Measurements from ENCODE around the gene CCDC146. TPM values are rescaled to one million over a fixed set of nuclear protein-coding genes. Genes with fewer than 3 reads are reported as not detected.
"Not testable (repeated sequence)": the region's sequence is repeated elsewhere in the genome, so short reads cannot be mapped to it uniquely, and the experiment has no call there.

CCDC146 gene
- total and polyA plus RNA-seq, 2 of the 13 experiments (the other 11 are each of a cell fraction or from before 2014, with no cell fraction given), result 2.4 to 4.1 TPM

DNA sequence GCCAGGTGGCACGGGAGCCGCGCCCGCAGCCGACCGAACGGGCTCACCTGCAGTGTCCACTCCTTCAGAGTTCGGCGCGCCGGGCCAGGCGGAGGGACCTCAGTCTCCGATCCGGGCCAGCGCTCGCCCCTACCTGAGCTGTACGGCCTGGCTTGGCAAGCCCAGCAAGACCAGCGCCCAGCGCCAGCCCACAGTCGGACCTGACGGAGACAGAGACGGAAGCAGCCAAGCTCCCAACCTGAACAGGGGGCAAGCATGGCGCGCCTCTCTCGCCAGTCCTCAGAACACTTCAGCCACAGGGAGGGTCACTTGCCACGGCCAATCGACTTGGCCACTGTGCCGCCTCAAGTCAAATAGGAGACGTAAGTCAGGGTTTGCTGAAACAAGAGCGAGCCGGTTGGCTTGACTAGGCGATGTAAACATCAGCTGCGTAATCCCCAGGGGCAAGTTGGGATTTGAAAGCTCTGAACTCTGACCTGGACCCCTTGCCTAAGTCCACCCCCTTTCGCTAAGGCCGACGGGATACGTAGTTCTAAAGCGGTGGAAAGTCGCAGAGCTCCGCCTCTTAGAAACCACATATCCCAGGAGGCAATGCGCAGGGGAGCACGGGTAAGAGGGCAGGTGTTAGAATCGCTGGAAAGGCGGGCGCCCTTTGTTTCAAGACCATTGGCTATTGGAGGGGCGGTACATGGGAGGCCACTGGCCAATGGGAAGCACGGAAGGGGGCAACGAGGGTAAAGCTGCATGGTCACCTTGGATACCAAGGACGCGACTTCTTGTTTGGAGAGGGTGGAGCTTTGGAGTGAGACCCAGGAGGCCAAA, at the start of gene CCDC146 (continued):
- TF ChIP-seq, protein P1, sequence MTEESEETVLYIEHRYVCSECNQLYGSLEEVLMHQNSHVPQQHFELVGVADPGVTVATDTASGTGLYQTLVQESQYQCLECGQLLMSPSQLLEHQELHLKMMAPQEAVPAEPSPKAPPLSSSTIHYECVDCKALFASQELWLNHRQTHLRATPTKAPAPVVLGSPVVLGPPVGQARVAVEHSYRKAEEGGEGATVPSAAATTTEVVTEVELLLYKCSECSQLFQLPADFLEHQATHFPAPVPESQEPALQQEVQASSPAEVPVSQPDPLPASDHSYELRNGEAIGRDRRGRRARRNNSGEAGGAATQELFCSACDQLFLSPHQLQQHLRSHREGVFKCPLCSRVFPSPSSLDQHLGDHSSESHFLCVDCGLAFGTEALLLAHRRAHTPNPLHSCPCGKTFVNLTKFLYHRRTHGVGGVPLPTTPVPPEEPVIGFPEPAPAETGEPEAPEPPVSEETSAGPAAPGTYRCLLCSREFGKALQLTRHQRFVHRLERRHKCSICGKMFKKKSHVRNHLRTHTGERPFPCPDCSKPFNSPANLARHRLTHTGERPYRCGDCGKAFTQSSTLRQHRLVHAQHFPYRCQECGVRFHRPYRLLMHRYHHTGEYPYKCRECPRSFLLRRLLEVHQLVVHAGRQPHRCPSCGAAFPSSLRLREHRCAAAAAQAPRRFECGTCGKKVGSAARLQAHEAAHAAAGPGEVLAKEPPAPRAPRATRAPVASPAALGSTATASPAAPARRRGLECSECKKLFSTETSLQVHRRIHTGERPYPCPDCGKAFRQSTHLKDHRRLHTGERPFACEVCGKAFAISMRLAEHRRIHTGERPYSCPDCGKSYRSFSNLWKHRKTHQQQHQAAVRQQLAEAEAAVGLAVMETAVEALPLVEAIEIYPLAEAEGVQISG (CRISPR knock-in tag; IDR thresholded peaks at IDR 0.05), result peak; percentile 76
- 0 out of 2 replicates have a peak, but pooled peaks have one; percentile 35 for TF ChIP-seq ZNF607 (CRISPR knock-in tag; IDR thresholded peaks at IDR 0.05; ENCODE audit: borderline replicate concordance)
- TF ChIP-seq, protein P2, sequence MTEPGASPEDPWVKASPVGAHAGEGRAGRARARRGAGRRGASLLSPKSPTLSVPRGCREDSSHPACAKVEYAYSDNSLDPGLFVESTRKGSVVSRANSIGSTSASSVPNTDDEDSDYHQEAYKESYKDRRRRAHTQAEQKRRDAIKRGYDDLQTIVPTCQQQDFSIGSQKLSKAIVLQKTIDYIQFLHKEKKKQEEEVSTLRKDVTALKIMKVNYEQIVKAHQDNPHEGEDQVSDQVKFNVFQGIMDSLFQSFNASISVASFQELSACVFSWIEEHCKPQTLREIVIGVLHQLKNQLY (CRISPR knock-in tag; IDR thresholded peaks at IDR 0.05), result 0 out of 2 replicates have a peak, but pooled peaks have one; percentile 17
- TF ChIP-seq, protein P3, sequence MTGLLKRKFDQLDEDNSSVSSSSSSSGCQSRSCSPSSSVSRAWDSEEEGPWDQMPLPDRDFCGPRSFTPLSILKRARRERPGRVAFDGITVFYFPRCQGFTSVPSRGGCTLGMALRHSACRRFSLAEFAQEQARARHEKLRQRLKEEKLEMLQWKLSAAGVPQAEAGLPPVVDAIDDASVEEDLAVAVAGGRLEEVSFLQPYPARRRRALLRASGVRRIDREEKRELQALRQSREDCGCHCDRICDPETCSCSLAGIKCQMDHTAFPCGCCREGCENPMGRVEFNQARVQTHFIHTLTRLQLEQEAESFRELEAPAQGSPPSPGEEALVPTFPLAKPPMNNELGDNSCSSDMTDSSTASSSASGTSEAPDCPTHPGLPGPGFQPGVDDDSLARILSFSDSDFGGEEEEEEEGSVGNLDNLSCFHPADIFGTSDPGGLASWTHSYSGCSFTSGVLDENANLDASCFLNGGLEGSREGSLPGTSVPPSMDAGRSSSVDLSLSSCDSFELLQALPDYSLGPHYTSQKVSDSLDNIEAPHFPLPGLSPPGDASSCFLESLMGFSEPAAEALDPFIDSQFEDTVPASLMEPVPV (CRISPR knock-in tag; IDR thresholded peaks at IDR 0.05), result 0 out of 2 replicates have a peak, but pooled peaks have one; percentile 35
- not testable (repeated sequence) for TF ChIP-seq FOXA1 (IDR thresholded peaks at IDR 0.05)
- TF ChIP-seq FOXA1 (CRISPR knock-in tag; IDR thresholded peaks at IDR 0.05), result peak; percentile 68
- TF ChIP-seq, protein P4, sequence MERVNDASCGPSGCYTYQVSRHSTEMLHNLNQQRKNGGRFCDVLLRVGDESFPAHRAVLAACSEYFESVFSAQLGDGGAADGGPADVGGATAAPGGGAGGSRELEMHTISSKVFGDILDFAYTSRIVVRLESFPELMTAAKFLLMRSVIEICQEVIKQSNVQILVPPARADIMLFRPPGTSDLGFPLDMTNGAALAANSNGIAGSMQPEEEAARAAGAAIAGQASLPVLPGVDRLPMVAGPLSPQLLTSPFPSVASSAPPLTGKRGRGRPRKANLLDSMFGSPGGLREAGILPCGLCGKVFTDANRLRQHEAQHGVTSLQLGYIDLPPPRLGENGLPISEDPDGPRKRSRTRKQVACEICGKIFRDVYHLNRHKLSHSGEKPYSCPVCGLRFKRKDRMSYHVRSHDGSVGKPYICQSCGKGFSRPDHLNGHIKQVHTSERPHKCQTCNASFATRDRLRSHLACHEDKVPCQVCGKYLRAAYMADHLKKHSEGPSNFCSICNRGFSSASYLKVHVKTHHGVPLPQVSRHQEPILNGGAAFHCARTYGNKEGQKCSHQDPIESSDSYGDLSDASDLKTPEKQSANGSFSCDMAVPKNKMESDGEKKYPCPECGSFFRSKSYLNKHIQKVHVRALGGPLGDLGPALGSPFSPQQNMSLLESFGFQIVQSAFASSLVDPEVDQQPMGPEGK (CRISPR knock-in tag; IDR thresholded peaks at IDR 0.05), result peak; percentile 36; the same call in 1 of the 2 replicates
- TF ChIP-seq, protein P5, sequence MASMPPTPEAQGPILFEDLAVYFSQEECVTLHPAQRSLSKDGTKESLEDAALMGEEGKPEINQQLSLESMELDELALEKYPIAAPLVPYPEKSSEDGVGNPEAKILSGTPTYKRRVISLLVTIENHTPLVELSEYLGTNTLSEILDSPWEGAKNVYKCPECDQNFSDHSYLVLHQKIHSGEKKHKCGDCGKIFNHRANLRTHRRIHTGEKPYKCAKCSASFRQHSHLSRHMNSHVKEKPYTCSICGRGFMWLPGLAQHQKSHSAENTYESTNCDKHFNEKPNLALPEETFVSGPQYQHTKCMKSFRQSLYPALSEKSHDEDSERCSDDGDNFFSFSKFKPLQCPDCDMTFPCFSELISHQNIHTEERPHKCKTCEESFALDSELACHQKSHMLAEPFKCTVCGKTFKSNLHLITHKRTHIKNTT (CRISPR knock-in tag; IDR thresholded peaks at IDR 0.05), result peak; percentile 67; the same call in 1 of the 2 replicates
- TF ChIP-seq KDM5A (IDR thresholded peaks at IDR 0.05; ENCODE audit: borderline replicate concordance, low read length), result peak; percentile 71; the same call in 1 of the 2 replicates
- peak; percentile 74 for TF ChIP-seq TBL1XR1 (IDR thresholded peaks at IDR 0.05; ENCODE audit: borderline replicate concordance, low read length, partially characterized antibody)
- peak; percentile 42; the same call in 1 of the 2 replicates for TF ChIP-seq FOXO1 (CRISPR knock-in tag; IDR thresholded peaks at IDR 0.05)
- TF ChIP-seq FOXK2 (IDR thresholded peaks at IDR 0.05), result peak; percentile 95
- TF ChIP-seq TAF1 (CRISPR knock-in tag; IDR thresholded peaks at IDR 0.05), result peak; percentile 37; the same call in 1 of the 2 replicates
- TF ChIP-seq, protein P6, sequence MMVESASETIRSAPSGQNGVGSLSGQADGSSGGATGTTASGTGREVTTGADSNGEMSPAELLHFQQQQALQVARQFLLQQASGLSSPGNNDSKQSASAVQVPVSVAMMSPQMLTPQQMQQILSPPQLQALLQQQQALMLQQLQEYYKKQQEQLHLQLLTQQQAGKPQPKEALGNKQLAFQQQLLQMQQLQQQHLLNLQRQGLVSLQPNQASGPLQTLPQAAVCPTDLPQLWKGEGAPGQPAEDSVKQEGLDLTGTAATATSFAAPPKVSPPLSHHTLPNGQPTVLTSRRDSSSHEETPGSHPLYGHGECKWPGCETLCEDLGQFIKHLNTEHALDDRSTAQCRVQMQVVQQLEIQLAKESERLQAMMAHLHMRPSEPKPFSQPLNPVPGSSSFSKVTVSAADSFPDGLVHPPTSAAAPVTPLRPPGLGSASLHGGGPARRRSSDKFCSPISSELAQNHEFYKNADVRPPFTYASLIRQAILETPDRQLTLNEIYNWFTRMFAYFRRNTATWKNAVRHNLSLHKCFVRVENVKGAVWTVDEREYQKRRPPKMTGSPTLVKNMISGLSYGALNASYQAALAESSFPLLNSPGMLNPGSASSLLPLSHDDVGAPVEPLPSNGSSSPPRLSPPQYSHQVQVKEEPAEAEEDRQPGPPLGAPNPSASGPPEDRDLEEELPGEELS (CRISPR knock-in tag; IDR thresholded peaks at IDR 0.05), result peak; percentile 42; the same call in 1 of the 2 replicates
- peak; percentile 65; the same call in 1 of the 2 replicates for TF ChIP-seq ZNF274 (CRISPR knock-in tag; IDR thresholded peaks at IDR 0.05)
- TF ChIP-seq, protein P7, sequence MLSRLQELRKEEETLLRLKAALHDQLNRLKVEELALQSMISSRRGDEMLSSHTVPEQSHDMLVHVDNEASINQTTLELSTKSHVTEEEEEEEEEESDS (CRISPR knock-in tag; IDR thresholded peaks at IDR 0.05; ENCODE audit: borderline replicate concordance), result peak; percentile 49; the same call in 1 of the 2 replicates
